ENCODE data around the gene RCSD1. TPM values are rescaled to one million over a fixed set of nuclear protein-coding genes. Genes with fewer than 3 reads are reported as not detected.
A peak's percentile ranks its signal among the peaks of the same experiment; 100 is the strongest.

RCSD1 gene
- polyA plus RNA-seq, 3 donors = 116 to 218 (median 216) TPM

DNA sequence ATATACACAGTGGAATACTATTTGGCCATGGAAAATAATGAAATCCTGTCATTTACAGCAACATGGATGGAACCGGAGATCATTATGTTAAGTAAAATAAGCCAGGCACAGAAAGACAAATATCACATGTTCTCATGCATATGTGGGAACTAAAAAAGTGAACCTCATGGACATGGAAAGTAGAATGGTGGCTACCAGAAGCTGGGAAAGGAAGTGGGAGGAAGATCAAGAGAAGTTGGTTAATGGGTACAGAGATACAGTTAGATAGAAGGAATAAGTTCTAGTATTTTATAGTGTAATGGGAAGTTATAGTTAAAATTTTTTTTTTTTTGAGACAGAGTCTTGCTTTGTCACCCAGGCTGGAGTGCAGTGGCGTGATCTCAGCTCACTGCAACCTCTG lies 41.7 kb upstream of the RCSD1 start:
- Histone ChIP-seq H4K20me1 (ENCODE audit: insufficient read depth, low read length) (no peaks in the 10 kb centered on the region), H3K79me2 (ENCODE audit: insufficient read depth, low read length) (no peaks in the 10 kb centered on the region), H3K36me3 (replicated peaks in 1 of 2; ENCODE audit: control insufficient read depth in 1 of 2, insufficient read depth in 2 of 2, low read length in 2 of 2) (no peaks in the 10 kb centered on the region), H3K4me1 (ENCODE audit: control insufficient read depth in 1 of 2, insufficient read depth in 2 of 2, low read length in 2 of 2) (peaks cover 18 to 19% of the 10 kb centered on the region in 2 donors), H3K4me2 (replicated peaks; ENCODE audit: extremely low read depth, low read length, poor library complexity, severe bottlenecking) (no peak overlapping the region), H3K4me3 (replicated peaks in 1 of 3; ENCODE audit: low read depth in 2 of 3, low read length in 3 of 3) (no peak overlapping the region), H3K9me3 (replicated peaks in 1 of 2; ENCODE audit: control insufficient read depth in 1 of 2, insufficient read depth in 1 of 2, low read length in 2 of 2) (no peaks in the 10 kb centered on the region), H3K27ac (ENCODE audit: low read depth in 1 of 2, low read length in 2 of 2) (no peak overlapping the region), H3K9ac (ENCODE audit: insufficient read depth, low read length, poor library complexity, severe bottlenecking) (no peak overlapping the region), H2AFZ (ENCODE audit: insufficient read depth, low read depth, low read length, poor library complexity, severe bottlenecking) (no peak overlapping the region), H3K27me3 (ENCODE audit: control insufficient read depth in 2 of 2, insufficient read depth in 2 of 2, low read length in 2 of 2) (no peaks in the 10 kb centered on the region)
- no peak for DNase-seq
- peak overlapping the region in 4 of 7 donors; percentile 1 to 27 (median 18) for H3K27ac Mint-ChIP-seq
- H3K36me3 Mint-ChIP-seq = no peaks in the 10 kb centered on the region
- peaks cover 0 to 2% (median 0%) of the 10 kb centered on the region in 7 donors for H3K9me3 Mint-ChIP-seq
- TF ChIP-seq, protein P1, sequence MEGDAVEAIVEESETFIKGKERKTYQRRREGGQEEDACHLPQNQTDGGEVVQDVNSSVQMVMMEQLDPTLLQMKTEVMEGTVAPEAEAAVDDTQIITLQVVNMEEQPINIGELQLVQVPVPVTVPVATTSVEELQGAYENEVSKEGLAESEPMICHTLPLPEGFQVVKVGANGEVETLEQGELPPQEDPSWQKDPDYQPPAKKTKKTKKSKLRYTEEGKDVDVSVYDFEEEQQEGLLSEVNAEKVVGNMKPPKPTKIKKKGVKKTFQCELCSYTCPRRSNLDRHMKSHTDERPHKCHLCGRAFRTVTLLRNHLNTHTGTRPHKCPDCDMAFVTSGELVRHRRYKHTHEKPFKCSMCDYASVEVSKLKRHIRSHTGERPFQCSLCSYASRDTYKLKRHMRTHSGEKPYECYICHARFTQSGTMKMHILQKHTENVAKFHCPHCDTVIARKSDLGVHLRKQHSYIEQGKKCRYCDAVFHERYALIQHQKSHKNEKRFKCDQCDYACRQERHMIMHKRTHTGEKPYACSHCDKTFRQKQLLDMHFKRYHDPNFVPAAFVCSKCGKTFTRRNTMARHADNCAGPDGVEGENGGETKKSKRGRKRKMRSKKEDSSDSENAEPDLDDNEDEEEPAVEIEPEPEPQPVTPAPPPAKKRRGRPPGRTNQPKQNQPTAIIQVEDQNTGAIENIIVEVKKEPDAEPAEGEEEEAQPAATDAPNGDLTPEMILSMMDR (IDR thresholded peaks at IDR 0.05) = no peak
- no peak overlapping the region for H3K4me3 Mint-ChIP-seq
- intact Hi-C loops (cut with micrococcal nuclease) = no loop called here
- H3K4me1 Mint-ChIP-seq = peaks cover 21% of the 10 kb centered on the region
- WGBS (ENCODE audit: insufficient coverage) = no CpG with 5 or more reads among the region's 2 CpGs
- H3K27me3 Mint-ChIP-seq (ENCODE audit: low read depth in 3 of 3) = peaks cover 0 to 7% (median 1%) of the 10 kb centered on the region in 3 donors

DNA sequence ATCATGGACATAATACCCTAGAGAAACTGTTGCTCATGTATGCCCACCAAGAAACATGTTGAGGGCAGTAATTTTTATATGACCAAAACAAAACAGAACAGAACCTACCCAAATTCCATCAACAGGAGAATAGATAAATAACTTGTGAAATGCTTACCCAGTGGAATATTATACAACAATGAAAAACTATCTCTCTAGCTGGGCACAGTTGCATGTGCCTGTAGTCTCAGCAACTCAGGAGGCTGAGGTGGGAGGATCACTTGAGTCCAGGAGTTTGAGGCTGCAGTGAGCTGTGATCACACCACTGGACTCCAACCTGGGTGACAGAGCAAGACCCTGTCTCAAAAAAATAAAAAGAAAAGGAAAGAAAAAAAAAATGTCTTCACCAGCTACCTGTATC lies 37.6 kb upstream of the RCSD1 start:
- no peak overlapping the region for H3K4me3 Mint-ChIP-seq
- peaks cover 15% of the 10 kb centered on the region for H3K4me1 Mint-ChIP-seq
- Histone ChIP-seq H3K4me3 (replicated peaks in 1 of 3; ENCODE audit: low read depth in 2 of 3, low read length in 3 of 3) (no peak overlapping the region), H2AFZ (ENCODE audit: insufficient read depth, low read depth, low read length, poor library complexity, severe bottlenecking) (no peak overlapping the region), H3K4me1 (ENCODE audit: control insufficient read depth in 1 of 2, insufficient read depth in 2 of 2, low read length in 2 of 2) (peaks cover 13 to 15% of the 10 kb centered on the region in 2 donors), H4K20me1 (ENCODE audit: insufficient read depth, low read length) (no peaks in the 10 kb centered on the region), H3K36me3 (replicated peaks in 1 of 2; ENCODE audit: control insufficient read depth in 1 of 2, insufficient read depth in 2 of 2, low read length in 2 of 2) (no peaks in the 10 kb centered on the region), H3K27ac (ENCODE audit: low read depth in 1 of 2, low read length in 2 of 2) (no peak overlapping the region), H3K79me2 (ENCODE audit: insufficient read depth, low read length) (no peaks in the 10 kb centered on the region), H3K9me3 (replicated peaks in 1 of 2; ENCODE audit: control insufficient read depth in 1 of 2, insufficient read depth in 1 of 2, low read length in 2 of 2) (no peaks in the 10 kb centered on the region), H3K27me3 (ENCODE audit: control insufficient read depth in 2 of 2, insufficient read depth in 2 of 2, low read length in 2 of 2) (no peaks in the 10 kb centered on the region), H3K4me2 (replicated peaks; ENCODE audit: extremely low read depth, low read length, poor library complexity, severe bottlenecking) (no peak overlapping the region), H3K9ac (ENCODE audit: insufficient read depth, low read length, poor library complexity, severe bottlenecking) (no peak overlapping the region)
- H3K9me3 Mint-ChIP-seq = peaks cover 0 to 6% (median 0%) of the 10 kb centered on the region in 7 donors
- H3K36me3 Mint-ChIP-seq = no peaks in the 10 kb centered on the region
- peaks cover 0 to 2% (median 0%) of the 10 kb centered on the region in 3 donors for H3K27me3 Mint-ChIP-seq (ENCODE audit: low read depth in 3 of 3)
- intact Hi-C loops (cut with micrococcal nuclease) = no loop called here
- TF ChIP-seq, protein P1 (IDR thresholded peaks at IDR 0.05) = no peak
- H3K27ac Mint-ChIP-seq = no peak overlapping the region
- DNase-seq = no peak

All from CD14-positive monocyte (primary cell).